Calu3 (cell line): Measurements from ENCODE around the gene KDM3A. TPM values are rescaled to one million over a fixed set of nuclear protein-coding genes. Genes with fewer than 3 reads are reported as not detected.

Experiments
- BruUV-seq: library from RNA; stranded (reverse); fragments of 400-500 nt; replicated peaks from 2 replicates; lab custom pipeline; 2021; lab: Mats Ljungman, UMichigan
- CTCF ChIA-PET: fragments of 300-600 bp; sonication (Branson Sonifier 250); formaldehyde crosslinking; loops from one replicate; lab custom pipeline; 2022; ENCODE audit warnings: antibody characterized with exemption; lab: Charles Lee
- DNase-seq: peaks from one replicate; pipeline ENCODE4 v3.0.0; 2022
- H3K27ac Mint-ChIP-seq: one replicate; pipeline ENCODE4 v1.8.0; 2022; ENCODE audit warnings: mixed read lengths; ENCODE audit not compliant: unreplicated experiment
- H3K27me3 Mint-ChIP-seq: one replicate; pipeline ENCODE4 v1.8.0; 2022; ENCODE audit warnings: mixed read lengths; ENCODE audit not compliant: unreplicated experiment
- H3K36me3 Mint-ChIP-seq: one replicate; pipeline ENCODE4 v1.8.0; 2022; ENCODE audit warnings: mild to moderate bottlenecking, moderate library complexity, mixed read lengths; ENCODE audit not compliant: insufficient read depth, unreplicated experiment
- H3K4me1 Mint-ChIP-seq: one replicate; pipeline ENCODE4 v1.8.0; 2022; ENCODE audit warnings: mild to moderate bottlenecking, low read depth, mixed read lengths; ENCODE audit not compliant: unreplicated experiment
- H3K4me3 Mint-ChIP-seq: one replicate; pipeline ENCODE4 v1.8.0; 2022; ENCODE audit warnings: mild to moderate bottlenecking, low read depth, moderate library complexity, mixed read lengths; ENCODE audit not compliant: unreplicated experiment
- H3K9me3 Mint-ChIP-seq: one replicate; pipeline ENCODE4 v1.8.0; 2022; ENCODE audit warnings: low read depth, mixed read lengths; ENCODE audit not compliant: unreplicated experiment
- CTCF ChIP-seq: fragments of 200-600 bp; IDR thresholded peaks from one replicate; pipeline ENCODE4 v1.8.0; 2022; ENCODE audit warnings: antibody characterized with exemption; ENCODE audit not compliant: unreplicated experiment
- intact Hi-C: fragments of 100-400 bp; cut with micrococcal nuclease; formaldehyde crosslinking; loops from one replicate; pipeline ENCODE4 v1.10.0; 2022; ENCODE audit not compliant: unreplicated experiment
- total RNA-seq: library from RNA; stranded (reverse); gene quantifications from 2 replicates; pipeline ENCODE4 v1.2.3, GENCODE V29; 2022

KDM3A gene
- total RNA-seq, 1 experiment from 2014 or later: 37.8 TPM

DNA sequence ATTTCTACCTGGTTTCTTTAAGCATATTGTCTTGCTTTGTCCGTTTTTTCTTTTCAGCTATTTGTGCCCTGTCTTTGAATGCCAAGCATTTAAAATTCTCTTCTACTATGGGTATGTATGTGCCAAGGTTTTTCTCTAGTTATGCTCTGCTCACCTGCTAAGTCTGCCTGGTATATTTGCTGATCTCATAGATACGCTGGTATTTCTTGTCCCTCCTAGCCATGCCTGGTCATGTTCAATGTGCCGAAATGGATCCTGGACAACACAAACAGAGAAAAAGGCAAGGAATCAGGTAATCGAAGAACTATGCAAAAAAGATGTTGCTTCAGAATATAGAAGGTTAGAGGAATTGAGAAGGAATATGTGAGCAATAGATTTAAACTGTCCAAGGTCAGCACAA is 14.9 kb upstream of the KDM3A start:
- TF ChIP-seq CTCF: no peak
- H3K27ac Mint-ChIP-seq: no peak overlapping the region
- peaks cover 8% of the 10 kb centered on the region for H3K4me1 Mint-ChIP-seq
- DNase-seq: no peak
- H3K36me3 Mint-ChIP-seq: no peaks in the 10 kb centered on the region
- H3K27me3 Mint-ChIP-seq: peaks cover 67% of the 10 kb centered on the region
- no peak overlapping the region for H3K4me3 Mint-ChIP-seq
- H3K9me3 Mint-ChIP-seq: no peaks in the 10 kb centered on the region
- CTCF ChIA-PET: no interaction called here
- no TSS peak for BruUV-seq
- intact Hi-C loops: no loop called here

DNA sequence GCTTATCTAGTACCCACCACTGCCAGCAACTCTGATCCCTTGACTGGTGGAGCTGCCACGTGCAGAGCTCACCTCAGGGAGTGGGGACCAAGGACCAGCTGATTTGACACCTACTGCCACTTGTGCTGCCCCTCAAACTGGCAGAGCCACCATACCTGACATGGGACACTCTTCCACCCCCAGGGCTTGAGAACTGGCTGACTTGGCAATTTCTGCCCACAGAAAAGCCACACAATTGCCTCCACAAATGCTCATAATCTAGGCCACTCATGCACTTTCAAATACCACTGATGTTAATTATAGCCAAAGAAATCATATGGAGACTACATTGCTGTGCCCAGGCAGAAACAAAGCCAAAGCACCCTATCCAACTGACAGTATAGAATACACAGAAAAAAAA is 11.8 kb upstream of the KDM3A start:
- no TSS peak for BruUV-seq
- Mint-ChIP-seq H3K27ac (no peak overlapping the region), H3K4me3 (no peak overlapping the region), H3K9me3 (no peaks in the 10 kb centered on the region), H3K36me3 (no peaks in the 10 kb centered on the region), H3K4me1 (peaks cover 8% of the 10 kb centered on the region), H3K27me3 (peaks cover 39% of the 10 kb centered on the region)
- intact Hi-C loops: no loop called here
- no peak for DNase-seq
- CTCF ChIA-PET: no interaction called here
- no peak for TF ChIP-seq CTCF

- Mint-ChIP-seq H3K4me1 (peaks cover 5% of the 10 kb centered on the region), H3K36me3 (no peaks in the 10 kb centered on the region), H3K27me3 (peaks cover 33% of the 10 kb centered on the region), H3K9me3 (no peaks in the 10 kb centered on the region), H3K27ac (no peak overlapping the region), H3K4me3 (no peak overlapping the region)
- intact Hi-C loops: no loop called here
- no TSS peak for BruUV-seq
- TF ChIP-seq CTCF: no peak
- CTCF ChIA-PET: no interaction called here
- DNase-seq: no peak
Measured at GRCh38 chr2:86430368-86430767, 10.8 kb upstream of the KDM3A start.

- peaks cover 4% of the 10 kb centered on the region for H3K9me3 Mint-ChIP-seq
- no peak overlapping the region for H3K27ac Mint-ChIP-seq
- BruUV-seq: no TSS peak
- H3K4me1 Mint-ChIP-seq: no peaks in the 10 kb centered on the region
- peaks cover 12% of the 10 kb centered on the region for H3K27me3 Mint-ChIP-seq
- no peak for DNase-seq
- CTCF ChIA-PET: no interaction called here
- no peak overlapping the region for H3K4me3 Mint-ChIP-seq
- no peaks in the 10 kb centered on the region for H3K36me3 Mint-ChIP-seq
- TF ChIP-seq CTCF: no peak
- intact Hi-C loops: no loop called here
Measured at GRCh38 chr2:86433137-86433536, 8.0 kb upstream of the KDM3A start.
